WERI-Rb-1 (cell line): ENCODE measurements around the gene PRPF18.

Experiments used
- DNase-seq: peaks from one replicate; pipeline ENCODE4 v3.0.0-alpha.2; 2020
- H3K27ac ChIP-seq: fragments of 250-450 bp; sonication (Bioruptor Pico); 2 replicates; pipeline ENCODE4 v1.5.1; 2020; ENCODE audit warnings: mild to moderate bottlenecking, moderate library complexity
- H3K27me3 ChIP-seq: fragments of 250-450 bp; sonication (Bioruptor Pico); 2 replicates; pipeline ENCODE4 v1.5.1; 2021; ENCODE audit warnings: mild to moderate bottlenecking, low read depth, moderate library complexity; ENCODE audit not compliant: insufficient read depth, severe bottlenecking
- H3K36me3 ChIP-seq: fragments of 250-450 bp; sonication (Bioruptor Pico); 2 replicates; pipeline ENCODE4 v1.5.1; 2020; ENCODE audit warnings: mild to moderate bottlenecking, moderate library complexity
- H3K4me3 ChIP-seq: 2 replicates; pipeline ENCODE4 v1.5.1; 2011; ENCODE audit warnings: low read depth, mild to moderate bottlenecking, control low read depth, low read length
- H3K9me3 ChIP-seq: fragments of 250-450 bp; sonication (Bioruptor Pico); 2 replicates; pipeline ENCODE4 v1.5.1; 2021; ENCODE audit warnings: mild to moderate bottlenecking, moderate library complexity; ENCODE audit not compliant: severe bottlenecking
- CTCF ChIP-seq: IDR thresholded peaks from 2 replicates; pipeline ENCODE4 v1.5.1; 2011; ENCODE audit warnings: low read depth, mild to moderate bottlenecking, control low read depth, inconsistent platforms, low read length

PRPF18 gene

GRCh38 chr10:13654118-13654830 lies 67.5 kb downstream of the PRPF18 start:
- no peak overlapping the region for H3K27ac ChIP-seq
- TF ChIP-seq CTCF: no peak
- H3K27me3 ChIP-seq: no peaks in the 10 kb centered on the region
- no peak overlapping the region for H3K4me3 ChIP-seq
- H3K9me3 ChIP-seq: no peaks in the 10 kb centered on the region
- no peak for DNase-seq
- no peaks in the 10 kb centered on the region for H3K36me3 ChIP-seq

- no peaks in the 10 kb centered on the region for H3K36me3 ChIP-seq
- no peak for TF ChIP-seq CTCF
- H3K4me3 ChIP-seq: no peak overlapping the region
- no peak for DNase-seq
- H3K27me3 ChIP-seq: no peaks in the 10 kb centered on the region
- H3K9me3 ChIP-seq: no peaks in the 10 kb centered on the region
- no peak overlapping the region for H3K27ac ChIP-seq
Observed at GRCh38 chr10:13654846-13655245, 68.1 kb downstream of the PRPF18 start.

- H3K9me3 ChIP-seq: no peaks in the 10 kb centered on the region
- no peak for DNase-seq
- no peaks in the 10 kb centered on the region for H3K36me3 ChIP-seq
- no peak overlapping the region for H3K27ac ChIP-seq
- H3K27me3 ChIP-seq: no peaks in the 10 kb centered on the region
- TF ChIP-seq CTCF: no peak
- no peak overlapping the region for H3K4me3 ChIP-seq
Observed at GRCh38 chr10:13656337-13657100, 69.8 kb downstream of the PRPF18 start.

GRCh38 chr10:13657101-13657680 lies 70.4 kb downstream of the PRPF18 start:
- no peak for TF ChIP-seq CTCF

GRCh38 chr10:13658264-13658663 lies 71.5 kb downstream of the PRPF18 start:
- no peak for TF ChIP-seq CTCF
- no peak overlapping the region for H3K27ac ChIP-seq
- H3K36me3 ChIP-seq: no peaks in the 10 kb centered on the region
- no peaks in the 10 kb centered on the region for H3K9me3 ChIP-seq
- no peaks in the 10 kb centered on the region for H3K27me3 ChIP-seq
- no peak for DNase-seq
- no peak overlapping the region for H3K4me3 ChIP-seq

More at GRCh38 chr10:13657101-13657680, 70.4 kb downstream of the PRPF18 start:
- no peak for DNase-seq
- no peak overlapping the region for H3K4me3 ChIP-seq
- H3K9me3 ChIP-seq: no peaks in the 10 kb centered on the region
- H3K27ac ChIP-seq: no peak overlapping the region
- H3K27me3 ChIP-seq: no peaks in the 10 kb centered on the region
- H3K36me3 ChIP-seq: no peaks in the 10 kb centered on the region
